H1 (cell line): ENCODE measurements around the gene ERN2. TPM values are rescaled to one million over a fixed set of nuclear protein-coding genes. Genes with fewer than 3 reads are reported as not detected.

Source experiments
- GTF2F1 ChIP-seq: IDR thresholded peaks from 2 replicates; pipeline ENCODE4 v1.6.1; 2012; ENCODE audit warnings: low read depth, low read length, improper control_type of control experiment, borderline replicate concordance
- SIRT6 ChIP-seq: IDR thresholded peaks from one replicate; pipeline ENCODE4 v1.7.1; 2012; ENCODE audit warnings: low read length, inconsistent platforms
- SP4 ChIP-seq: IDR thresholded peaks from 2 replicates; pipeline ENCODE4 v1.6.1; 2012; ENCODE audit warnings: low read length, inconsistent platforms
- TAF7 ChIP-seq: optimal IDR thresholded peaks from 2 replicates; pipeline ENCODE3; 2011; ENCODE audit warnings: low read depth, mild to moderate bottlenecking, inconsistent platforms, low read length, moderate library complexity, borderline replicate concordance
- TBP ChIP-seq: IDR thresholded peaks from 2 replicates; pipeline ENCODE4 v1.6.1; 2011; ENCODE audit warnings: low read depth, low read length, improper control_type of control experiment
- ZNF274 ChIP-seq: IDR thresholded peaks from 2 replicates; pipeline ENCODE4 v1.7.0; 2012; ENCODE audit warnings: low read length, borderline replicate concordance; ENCODE audit errors: extremely low read depth
- polyA plus RNA-seq, 7 experiments: library from polyadenylated mRNA; depleted of rRNA in 3 of 7; stranded (reverse) in 5 of 7; unstranded in 2 of 7; fragments of >200 nt in 5 of 7; fragments of 200-250 nt in 2 of 7; gene quantifications; 1 replicate in 5 of 7; 2 replicates in 1 of 7; 4 replicates in 1 of 7; pipeline versions ENCODE4 v1.2.1 to v1.2.3, GENCODE V29; 2011 to 2013; ENCODE audit warnings: missing spikeins in 2 of 7, mixed read lengths in 2 of 7
- total RNA-seq: library from RNA; stranded (reverse); fragmentation: NEBNext Ultra II Directional; extraction: Animal tissue kit (Norgen Biotek cat#: 25700); gene quantifications from 2 replicates; pipeline ENCODE4 v1.2.1, GENCODE V29; 2021
- TF ChIP-seq, protein P1 (sequence below): fragments of 300-600 bp; sonication (generic); IDR thresholded peaks from 2 replicates; pipeline ENCODE4 v1.7.1; 2012; ENCODE audit warnings: low read length, moderate library complexity, mild to moderate bottlenecking, inconsistent platforms; ENCODE audit not compliant: insufficient replicate concordance

The ERN2 gene
- total and polyA plus RNA-seq, 2 of the 8 experiments (the other 6 are each of a cell fraction or from before 2014, with no cell fraction given) = 2.4 to 4.4 TPM

DNA sequence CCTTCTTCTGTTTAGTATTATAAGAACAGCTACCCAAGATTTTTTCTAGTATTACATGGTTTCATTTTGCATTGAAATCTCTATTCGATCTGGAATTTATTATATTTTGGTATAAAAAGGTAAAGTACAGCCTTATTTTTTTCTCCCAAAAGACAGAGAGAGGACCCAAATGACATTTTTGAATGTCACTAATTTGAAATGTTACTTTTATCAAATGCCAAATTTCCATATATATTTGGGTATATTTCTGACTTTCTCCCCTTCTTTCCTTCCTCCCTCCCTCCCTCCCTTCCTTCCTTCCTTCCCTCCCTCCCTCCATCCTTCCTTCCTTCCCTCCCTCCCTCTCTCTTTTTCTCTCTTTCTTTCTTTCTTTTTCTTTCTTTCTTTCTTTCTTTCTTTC is 35.6 kb upstream of the ERN2 start (continued):
- TF ChIP-seq, protein P1, sequence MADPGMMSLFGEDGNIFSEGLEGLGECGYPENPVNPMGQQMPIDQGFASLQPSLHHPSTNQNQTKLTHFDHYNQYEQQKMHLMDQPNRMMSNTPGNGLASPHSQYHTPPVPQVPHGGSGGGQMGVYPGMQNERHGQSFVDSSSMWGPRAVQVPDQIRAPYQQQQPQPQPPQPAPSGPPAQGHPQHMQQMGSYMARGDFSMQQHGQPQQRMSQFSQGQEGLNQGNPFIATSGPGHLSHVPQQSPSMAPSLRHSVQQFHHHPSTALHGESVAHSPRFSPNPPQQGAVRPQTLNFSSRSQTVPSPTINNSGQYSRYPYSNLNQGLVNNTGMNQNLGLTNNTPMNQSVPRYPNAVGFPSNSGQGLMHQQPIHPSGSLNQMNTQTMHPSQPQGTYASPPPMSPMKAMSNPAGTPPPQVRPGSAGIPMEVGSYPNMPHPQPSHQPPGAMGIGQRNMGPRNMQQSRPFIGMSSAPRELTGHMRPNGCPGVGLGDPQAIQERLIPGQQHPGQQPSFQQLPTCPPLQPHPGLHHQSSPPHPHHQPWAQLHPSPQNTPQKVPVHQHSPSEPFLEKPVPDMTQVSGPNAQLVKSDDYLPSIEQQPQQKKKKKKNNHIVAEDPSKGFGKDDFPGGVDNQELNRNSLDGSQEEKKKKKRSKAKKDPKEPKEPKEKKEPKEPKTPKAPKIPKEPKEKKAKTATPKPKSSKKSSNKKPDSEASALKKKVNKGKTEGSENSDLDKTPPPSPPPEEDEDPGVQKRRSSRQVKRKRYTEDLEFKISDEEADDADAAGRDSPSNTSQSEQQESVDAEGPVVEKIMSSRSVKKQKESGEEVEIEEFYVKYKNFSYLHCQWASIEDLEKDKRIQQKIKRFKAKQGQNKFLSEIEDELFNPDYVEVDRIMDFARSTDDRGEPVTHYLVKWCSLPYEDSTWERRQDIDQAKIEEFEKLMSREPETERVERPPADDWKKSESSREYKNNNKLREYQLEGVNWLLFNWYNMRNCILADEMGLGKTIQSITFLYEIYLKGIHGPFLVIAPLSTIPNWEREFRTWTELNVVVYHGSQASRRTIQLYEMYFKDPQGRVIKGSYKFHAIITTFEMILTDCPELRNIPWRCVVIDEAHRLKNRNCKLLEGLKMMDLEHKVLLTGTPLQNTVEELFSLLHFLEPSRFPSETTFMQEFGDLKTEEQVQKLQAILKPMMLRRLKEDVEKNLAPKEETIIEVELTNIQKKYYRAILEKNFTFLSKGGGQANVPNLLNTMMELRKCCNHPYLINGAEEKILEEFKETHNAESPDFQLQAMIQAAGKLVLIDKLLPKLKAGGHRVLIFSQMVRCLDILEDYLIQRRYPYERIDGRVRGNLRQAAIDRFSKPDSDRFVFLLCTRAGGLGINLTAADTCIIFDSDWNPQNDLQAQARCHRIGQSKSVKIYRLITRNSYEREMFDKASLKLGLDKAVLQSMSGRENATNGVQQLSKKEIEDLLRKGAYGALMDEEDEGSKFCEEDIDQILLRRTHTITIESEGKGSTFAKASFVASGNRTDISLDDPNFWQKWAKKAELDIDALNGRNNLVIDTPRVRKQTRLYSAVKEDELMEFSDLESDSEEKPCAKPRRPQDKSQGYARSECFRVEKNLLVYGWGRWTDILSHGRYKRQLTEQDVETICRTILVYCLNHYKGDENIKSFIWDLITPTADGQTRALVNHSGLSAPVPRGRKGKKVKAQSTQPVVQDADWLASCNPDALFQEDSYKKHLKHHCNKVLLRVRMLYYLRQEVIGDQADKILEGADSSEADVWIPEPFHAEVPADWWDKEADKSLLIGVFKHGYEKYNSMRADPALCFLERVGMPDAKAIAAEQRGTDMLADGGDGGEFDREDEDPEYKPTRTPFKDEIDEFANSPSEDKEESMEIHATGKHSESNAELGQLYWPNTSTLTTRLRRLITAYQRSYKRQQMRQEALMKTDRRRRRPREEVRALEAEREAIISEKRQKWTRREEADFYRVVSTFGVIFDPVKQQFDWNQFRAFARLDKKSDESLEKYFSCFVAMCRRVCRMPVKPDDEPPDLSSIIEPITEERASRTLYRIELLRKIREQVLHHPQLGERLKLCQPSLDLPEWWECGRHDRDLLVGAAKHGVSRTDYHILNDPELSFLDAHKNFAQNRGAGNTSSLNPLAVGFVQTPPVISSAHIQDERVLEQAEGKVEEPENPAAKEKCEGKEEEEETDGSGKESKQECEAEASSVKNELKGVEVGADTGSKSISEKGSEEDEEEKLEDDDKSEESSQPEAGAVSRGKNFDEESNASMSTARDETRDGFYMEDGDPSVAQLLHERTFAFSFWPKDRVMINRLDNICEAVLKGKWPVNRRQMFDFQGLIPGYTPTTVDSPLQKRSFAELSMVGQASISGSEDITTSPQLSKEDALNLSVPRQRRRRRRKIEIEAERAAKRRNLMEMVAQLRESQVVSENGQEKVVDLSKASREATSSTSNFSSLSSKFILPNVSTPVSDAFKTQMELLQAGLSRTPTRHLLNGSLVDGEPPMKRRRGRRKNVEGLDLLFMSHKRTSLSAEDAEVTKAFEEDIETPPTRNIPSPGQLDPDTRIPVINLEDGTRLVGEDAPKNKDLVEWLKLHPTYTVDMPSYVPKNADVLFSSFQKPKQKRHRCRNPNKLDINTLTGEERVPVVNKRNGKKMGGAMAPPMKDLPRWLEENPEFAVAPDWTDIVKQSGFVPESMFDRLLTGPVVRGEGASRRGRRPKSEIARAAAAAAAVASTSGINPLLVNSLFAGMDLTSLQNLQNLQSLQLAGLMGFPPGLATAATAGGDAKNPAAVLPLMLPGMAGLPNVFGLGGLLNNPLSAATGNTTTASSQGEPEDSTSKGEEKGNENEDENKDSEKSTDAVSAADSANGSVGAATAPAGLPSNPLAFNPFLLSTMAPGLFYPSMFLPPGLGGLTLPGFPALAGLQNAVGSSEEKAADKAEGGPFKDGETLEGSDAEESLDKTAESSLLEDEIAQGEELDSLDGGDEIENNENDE = no peak
- no peak for TF ChIP-seq SP4
- no peak for TF ChIP-seq TBP
- TF ChIP-seq ZNF274 = no peak
- TF ChIP-seq SIRT6 = no peak
- TF ChIP-seq TAF7 = no peak
- no peak for TF ChIP-seq GTF2F1
